Kasumi-1 (cell line): ENCODE data around the gene ANKRD34C.
"Not testable (repeated sequence)": the region's sequence is repeated elsewhere in the genome, so short reads cannot be mapped to it uniquely, and the experiment has no call there.

Source experiments
- DNase-seq, 2 experiments: peaks; one replicate each; lab custom pipeline; 2025; lab: John Stamatoyannopoulos, UW

The ANKRD34C gene

DNA sequence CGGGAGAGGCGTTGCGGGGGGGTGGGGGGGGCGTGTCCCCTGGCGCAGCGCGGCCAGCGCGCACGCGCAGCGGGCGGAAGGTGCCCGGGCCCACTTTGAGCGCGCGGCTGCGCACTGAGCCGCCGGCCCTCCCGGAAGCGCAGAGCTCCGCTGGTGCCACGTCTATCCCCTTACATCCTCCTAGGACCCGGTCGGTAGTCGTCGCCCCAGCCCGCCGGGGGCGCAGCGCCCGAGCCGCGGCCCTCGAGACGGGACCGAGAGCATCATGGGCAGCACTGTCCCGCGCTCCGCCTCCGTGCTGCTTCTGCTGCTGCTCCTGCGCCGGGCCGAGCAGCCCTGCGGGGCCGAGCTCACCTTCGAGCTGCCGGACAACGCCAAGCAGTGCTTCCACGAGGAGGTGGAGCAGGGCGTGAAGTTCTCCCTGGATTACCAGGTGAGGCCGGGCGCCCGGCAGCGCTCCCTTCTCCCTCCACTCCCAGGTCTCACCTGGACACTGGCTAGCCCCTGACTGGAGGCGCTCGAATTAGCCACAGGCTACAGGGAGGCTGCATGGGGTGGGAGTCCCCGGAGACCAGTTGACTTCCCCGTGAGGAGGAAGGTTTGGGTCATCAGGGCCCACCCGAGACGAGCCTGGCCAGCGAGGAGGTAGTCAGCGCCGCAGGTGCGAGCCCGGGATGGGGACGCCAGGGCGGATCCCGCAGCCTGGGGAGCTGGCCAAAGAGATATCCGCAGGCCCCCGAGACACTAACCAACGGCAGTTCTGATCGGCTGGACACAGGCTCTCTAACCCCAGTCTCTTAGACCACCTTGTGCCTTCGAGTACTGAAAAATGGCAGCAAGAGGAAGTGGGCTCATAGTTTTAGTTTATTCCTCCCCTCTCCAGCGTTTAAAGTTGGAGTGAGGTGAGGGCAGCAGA, 28.7 kb downstream of the ANKRD34C start, which contains the start of gene TMED3:
Gene TMED3, plus strand, starts transcription at position 128 of the 916 bp plus-strand sequence. Its CDS starts 138 bp downstream, at position 266.
- peak; percentile 41 to 49 for DNase-seq

DNA sequence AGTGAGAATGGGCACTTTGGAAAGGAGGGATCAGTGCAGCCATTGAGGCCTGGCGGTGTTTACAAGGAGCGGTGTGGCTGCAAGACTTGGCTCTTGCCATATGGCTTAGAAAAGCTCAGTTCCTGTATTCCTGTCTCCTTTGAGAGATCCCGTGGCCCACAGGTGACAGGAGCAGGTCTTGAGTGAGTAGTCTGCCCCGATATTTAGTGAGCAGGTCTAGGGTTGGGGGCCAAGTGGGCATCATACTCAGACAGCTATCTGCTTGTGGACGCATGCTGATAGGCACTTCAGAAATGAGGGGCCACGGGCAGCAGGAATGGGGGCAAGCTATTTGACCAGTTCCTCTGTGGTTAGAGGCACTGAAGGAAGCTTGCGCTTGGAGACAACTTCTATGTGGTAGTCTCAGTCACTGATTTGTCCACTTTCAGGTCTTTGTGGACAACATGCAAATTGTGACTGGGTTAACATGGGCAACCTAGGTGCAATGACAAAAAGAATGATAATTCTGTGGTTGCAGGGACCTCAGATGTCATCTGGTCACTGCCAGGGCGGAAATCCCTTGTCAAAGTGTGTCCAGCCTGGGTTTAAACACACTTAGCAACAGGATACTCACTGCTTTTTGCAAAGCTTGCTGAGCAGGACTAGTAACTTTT, 29.5 kb downstream of the ANKRD34C start:
- no peak for DNase-seq

DNA sequence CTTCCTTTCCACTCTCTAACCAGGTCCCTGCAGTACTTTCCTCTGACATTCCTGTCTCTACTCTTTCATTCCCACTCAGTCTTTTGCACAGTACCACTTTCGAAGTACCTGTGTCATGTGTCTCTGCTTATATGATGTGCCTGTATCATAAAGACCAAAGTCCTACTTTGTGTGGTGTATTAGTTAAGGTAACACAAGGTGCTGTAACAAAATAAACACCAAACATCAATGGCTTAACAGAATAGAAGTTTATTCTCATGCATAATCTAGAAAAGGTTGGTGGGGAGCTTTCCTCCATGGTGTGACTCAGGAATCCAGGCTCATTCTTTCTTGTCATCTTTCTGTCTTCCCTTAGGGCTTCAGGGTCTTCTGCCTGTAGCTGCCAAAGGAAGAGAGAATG, 31.7 kb downstream of the ANKRD34C start:
- no peak for DNase-seq

DNA sequence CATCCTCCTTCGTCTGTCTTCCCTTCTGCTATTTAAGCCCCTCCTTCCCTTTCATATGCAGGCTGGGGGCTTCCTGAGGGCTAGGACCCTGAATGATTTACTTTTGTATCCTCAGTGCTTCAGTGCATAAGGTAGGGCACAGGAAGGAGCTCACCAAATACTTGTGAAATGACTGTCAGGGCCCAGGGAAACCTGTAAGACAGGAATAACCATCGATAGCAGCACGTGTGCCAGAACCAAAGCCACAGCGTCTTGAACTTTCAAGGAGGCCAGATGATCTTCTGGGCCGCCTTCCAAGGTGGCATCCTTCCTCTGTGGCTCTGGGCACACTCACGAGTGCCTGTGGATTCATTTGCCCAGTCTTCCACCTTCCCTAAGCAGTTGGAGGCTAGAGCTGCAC, 32.3 kb downstream of the ANKRD34C start:
- no peak for DNase-seq

DNA sequence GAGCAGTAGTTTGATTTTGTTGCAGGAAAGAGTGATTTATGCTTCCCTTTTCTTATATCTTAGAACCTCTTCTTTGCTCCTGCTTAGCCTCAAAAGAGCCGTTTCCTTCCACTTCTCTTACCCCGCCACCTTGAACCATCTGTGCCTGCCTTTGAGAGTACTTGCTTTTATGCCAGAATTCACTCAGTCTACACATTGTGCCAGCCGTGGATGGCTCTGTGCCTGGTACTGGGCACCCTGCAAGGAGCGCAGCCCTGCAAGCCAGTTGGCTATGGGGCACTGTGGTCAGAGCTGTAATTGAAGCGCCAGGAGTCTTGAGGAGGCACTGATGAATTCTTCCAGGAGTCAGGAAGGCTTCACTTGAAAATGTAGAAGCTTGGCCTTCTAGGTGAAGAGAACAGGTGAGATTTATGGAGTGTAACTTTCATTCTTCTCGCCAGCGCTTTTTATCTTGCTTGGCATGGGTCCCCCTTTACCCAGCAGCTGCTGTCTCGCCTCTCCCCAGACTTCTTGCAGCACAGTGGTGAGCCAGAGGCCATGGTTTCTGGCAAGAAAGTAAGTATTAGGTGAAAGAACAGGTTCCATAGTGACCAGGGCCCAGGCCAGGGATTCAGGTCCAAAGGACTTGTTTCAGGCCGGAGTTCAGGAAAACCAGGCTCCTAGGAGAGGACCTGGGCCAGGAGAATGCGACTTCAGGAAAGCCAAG, 33.3 kb downstream of the ANKRD34C start:
- DNase-seq, result no peak

DNA sequence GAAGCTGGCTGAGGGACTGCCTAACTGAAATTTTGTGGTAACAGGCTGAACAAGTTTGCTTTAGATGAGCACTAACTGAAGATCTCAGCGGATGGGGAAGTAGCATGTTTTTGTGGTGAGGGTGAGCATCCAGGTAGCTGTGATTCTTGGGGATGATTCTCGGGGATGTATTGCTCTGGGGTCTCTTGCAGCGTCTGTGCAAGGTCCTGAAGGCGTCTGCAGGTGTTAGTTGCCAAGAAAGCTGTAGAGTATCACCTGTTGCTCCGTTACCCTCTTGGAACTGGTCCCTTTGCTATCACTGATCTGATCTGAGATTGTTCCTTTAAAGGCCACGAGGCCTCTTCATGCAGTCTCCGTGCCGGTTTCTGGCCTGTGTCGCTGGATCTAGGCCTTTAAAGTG, 34.3 kb downstream of the ANKRD34C start:
- no peak for DNase-seq

DNA sequence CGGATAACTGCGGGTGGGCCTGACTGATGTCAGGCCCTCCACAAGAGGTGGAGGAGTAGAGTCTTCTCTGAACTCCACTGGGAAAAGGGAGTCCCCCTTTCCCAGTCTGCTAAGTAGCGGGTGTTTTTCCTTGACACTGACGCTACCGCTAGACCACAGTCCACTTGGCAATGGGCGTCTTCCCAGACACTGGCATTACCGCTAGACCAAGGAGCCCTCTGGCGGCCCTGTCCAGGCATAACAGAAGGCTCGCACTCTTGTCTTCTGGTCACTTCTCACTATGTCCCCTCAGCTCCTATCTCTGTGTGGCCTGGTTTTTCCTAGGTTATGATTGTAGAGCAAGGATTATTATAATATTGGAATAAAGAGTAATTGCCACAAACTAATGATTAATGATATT, 37.5 kb downstream of the ANKRD34C start:
- not testable (repeated sequence) for DNase-seq

DNA sequence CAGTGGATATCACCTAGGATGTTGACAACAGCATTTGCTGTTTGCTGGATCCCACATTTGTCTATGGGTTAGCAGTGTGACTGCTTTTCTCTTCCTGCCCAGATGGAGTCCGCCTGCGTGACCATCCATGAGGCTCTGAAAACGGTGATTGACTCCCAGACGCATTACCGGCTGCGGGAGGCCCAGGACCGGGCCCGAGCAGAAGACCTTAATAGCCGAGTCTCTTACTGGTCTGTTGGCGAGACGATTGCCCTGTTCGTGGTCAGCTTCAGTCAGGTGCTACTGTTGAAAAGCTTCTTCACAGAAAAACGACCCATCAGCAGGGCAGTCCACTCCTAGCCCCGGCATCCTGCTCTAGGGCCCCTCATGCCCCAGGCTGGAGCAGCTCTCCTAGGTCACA, 39.4 kb downstream of the ANKRD34C start:
- no peak for DNase-seq

DNA sequence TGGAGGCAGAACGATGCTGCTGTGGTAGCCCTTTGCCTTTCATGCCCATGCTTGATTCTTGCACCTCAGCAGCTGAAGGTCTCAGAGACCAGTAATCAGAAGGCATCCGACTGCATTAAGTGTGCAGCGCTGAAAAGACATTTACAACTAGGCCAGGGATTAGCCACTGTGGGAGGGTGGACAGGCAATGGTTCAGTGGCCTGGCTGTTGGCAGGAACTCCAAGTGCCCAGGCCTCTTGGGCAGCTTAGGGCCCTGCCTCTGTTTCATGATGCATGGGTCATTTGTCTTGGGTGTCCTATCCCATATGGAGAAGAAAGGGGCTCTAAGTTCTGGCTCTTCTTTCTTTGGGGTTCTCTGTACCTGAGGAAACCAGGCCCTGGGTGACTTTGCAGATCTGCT, 39.8 kb downstream of the ANKRD34C start:
- no peak for DNase-seq

DNA sequence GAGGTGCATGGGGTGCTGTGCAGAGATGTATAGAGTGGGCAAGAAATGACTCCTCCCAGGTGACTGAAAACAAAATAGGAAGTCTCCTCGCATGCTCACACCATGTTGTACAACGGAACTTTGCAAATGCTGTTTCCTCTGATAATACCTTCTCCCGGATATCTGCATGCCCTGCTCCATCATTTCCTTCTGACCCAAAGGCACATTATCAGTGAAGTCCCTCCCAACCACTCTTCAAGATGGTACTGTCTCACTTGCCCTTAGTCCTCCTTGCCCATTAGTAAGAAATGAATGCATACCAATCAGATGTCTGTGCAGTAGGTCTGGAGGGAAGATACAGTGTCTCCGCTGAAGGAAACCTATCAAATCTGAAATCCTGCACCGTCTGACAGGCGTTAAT, 40.4 kb downstream of the ANKRD34C start:
- no peak for DNase-seq

DNA sequence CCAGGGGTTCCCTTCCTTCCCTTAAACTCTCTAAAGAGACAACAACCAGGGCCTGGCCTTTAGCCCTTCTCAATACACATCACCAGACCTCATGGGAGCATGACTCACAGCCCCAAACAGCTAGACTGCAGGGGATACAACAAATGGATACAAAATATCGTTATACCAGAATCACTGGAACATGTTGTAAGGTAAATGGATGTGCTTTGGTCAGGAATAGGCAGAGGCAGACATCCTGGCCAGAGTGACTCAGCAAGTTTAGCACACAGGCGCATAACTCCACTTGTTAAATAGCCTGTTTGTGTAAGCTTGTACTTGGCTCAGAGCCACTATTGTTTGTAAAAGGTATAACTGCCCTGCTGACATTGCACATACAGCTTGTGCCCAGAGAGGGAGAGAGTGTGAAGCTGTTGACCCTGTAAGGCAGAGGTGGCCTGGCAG, 46.7 kb downstream of the ANKRD34C start:
- no peak for DNase-seq
